Gastroesophageal sphincter (tissue), 4 donors: Measurements from ENCODE around the gene DTX1. TPM values are rescaled to one million over a fixed set of nuclear protein-coding genes. Genes with fewer than 3 reads are reported as not detected.

Experiments
- ATAC-seq: fragments of 150-250 bp; one replicate; pipeline ENCODE4 v1.9.1; 2016; ENCODE audit warnings: mild to moderate bottlenecking, moderate library complexity
- H3K27ac ChIP-seq, 4 donors: fragments of 200-600 bp; sonication (generic) in 3 of 4; 1 replicate in 3 of 4; 2 replicates in 1 of 4; pipeline ENCODE4 v1.5.1; 2016 to 2019
- H3K27me3 ChIP-seq: fragments of 200-600 bp; sonication (generic); one replicate; pipeline ENCODE4 v1.5.1; 2019
- H3K36me3 ChIP-seq, 2 donors: fragments of 200-600 bp; sonication (generic); one replicate each; pipeline ENCODE4 v1.5.1; 2019; ENCODE audit warnings: control low read depth in 1 of 2
- H3K4me1 ChIP-seq, 3 donors: fragments of 200-600 bp; sonication (generic); 1 replicate in 2 of 3; 2 replicates in 1 of 3; pipeline ENCODE4 v1.5.1; 2016 to 2019; ENCODE audit warnings: control low read depth in 2 of 3
- H3K4me3 ChIP-seq, 2 donors: fragments of 200-600 bp; sonication (generic); one replicate each; pipeline ENCODE4 v1.5.1; 2019; ENCODE audit warnings: mild to moderate bottlenecking in 1 of 2, moderate library complexity in 1 of 2
- H3K9me3 ChIP-seq, 3 donors: fragments of 200-600 bp; sonication (generic); one replicate each; pipeline ENCODE4 v1.5.1; 2017 to 2019; ENCODE audit warnings: control low read depth in 2 of 3
- EP300 ChIP-seq: sonication (generic); formaldehyde crosslinking; IDR thresholded peaks from one replicate; pipeline ENCODE4 v1.6.1; 2017; ENCODE audit warnings: antibody characterized with exemption, mild to moderate bottlenecking
- POLR2A ChIP-seq, 2 donors: fragments of 450-650 bp; IDR thresholded peaks; one replicate each; pipeline ENCODE4 v1.6.1; 2017; ENCODE audit warnings: antibody characterized with exemption in 2 of 2, mild to moderate bottlenecking in 2 of 2, moderate library complexity in 1 of 2
- POLR2AphosphoS5 ChIP-seq: sonication (generic); formaldehyde crosslinking; IDR thresholded peaks from one replicate; pipeline ENCODE4 v1.6.1; 2017; ENCODE audit warnings: antibody characterized with exemption
- WGBS, 2 donors: methylation state at CpG; one replicate each; pipeline ENCODE4 v1.1.5; 2018; ENCODE audit warnings: low coverage in 1 of 2; 5-methylcytosine and 5-hydroxymethylcytosine counted together
- total RNA-seq, 4 donors: library from RNA; depleted of rRNA; stranded (reverse); fragments of >200 nt; gene quantifications; one replicate each; pipeline ENCODE4 v1.1.0, GENCODE V29; 2016
- TF ChIP-seq, protein P1 (sequence below), 4 experiments: fragments of 200-600 bp in 2 of 4; fragments of 450-650 bp in 2 of 4; sonication (generic) in 1 of 4; IDR thresholded peaks; one replicate each; pipeline ENCODE4 v1.5.1; 2017 to 2019; ENCODE audit warnings: antibody characterized with exemption in 4 of 4, mild to moderate bottlenecking in 2 of 4, moderate library complexity in 2 of 4

Gene DTX1
- total RNA-seq, 4 donors from 2014 or later, result 2.3 to 9.5 (median 5.3) TPM

DNA sequence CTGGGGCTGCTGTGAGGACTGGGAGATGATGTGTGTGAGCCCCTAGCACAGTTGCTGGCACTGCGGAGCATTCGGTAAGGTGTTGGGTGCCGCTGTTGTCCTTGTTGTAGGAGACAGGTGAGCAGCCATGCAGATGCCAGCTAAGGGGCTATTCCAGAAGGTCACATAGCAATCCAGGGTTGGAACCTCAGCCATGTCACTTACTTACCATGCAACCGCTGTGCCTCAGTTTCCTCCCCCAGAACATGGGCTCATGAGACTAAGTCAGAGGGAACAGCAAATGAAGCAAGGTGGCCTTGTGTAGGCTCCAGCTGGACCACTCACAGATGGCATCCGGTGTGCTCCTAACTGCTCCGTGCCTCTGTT is 13.2 kb downstream of the DTX1 start:
- Histone ChIP-seq H3K36me3 (no peaks in the 10 kb centered on the region), H3K4me1 (peaks cover 0 to 7% (median 0%) of the 10 kb centered on the region in 3 donors), H3K9me3 (no peaks in the 10 kb centered on the region), H3K27ac (no peak overlapping the region), H3K4me3 (no peak overlapping the region), H3K27me3 (peaks cover 23% of the 10 kb centered on the region)
- WGBS, 2 donors, result 100% methylated on average over 3 of the region's 6 CpGs; no CpG with 5 or more reads in 1 of the 2 donors
- TF ChIP-seq EP300 (no peak), POLR2AphosphoS5 (no peak), POLR2A (IDR thresholded peaks at IDR 0.05) (no peak)
- TF ChIP-seq, protein P1, sequence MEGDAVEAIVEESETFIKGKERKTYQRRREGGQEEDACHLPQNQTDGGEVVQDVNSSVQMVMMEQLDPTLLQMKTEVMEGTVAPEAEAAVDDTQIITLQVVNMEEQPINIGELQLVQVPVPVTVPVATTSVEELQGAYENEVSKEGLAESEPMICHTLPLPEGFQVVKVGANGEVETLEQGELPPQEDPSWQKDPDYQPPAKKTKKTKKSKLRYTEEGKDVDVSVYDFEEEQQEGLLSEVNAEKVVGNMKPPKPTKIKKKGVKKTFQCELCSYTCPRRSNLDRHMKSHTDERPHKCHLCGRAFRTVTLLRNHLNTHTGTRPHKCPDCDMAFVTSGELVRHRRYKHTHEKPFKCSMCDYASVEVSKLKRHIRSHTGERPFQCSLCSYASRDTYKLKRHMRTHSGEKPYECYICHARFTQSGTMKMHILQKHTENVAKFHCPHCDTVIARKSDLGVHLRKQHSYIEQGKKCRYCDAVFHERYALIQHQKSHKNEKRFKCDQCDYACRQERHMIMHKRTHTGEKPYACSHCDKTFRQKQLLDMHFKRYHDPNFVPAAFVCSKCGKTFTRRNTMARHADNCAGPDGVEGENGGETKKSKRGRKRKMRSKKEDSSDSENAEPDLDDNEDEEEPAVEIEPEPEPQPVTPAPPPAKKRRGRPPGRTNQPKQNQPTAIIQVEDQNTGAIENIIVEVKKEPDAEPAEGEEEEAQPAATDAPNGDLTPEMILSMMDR (IDR thresholded peaks at IDR 0.05), result no peak
- no peak for ATAC-seq

DNA sequence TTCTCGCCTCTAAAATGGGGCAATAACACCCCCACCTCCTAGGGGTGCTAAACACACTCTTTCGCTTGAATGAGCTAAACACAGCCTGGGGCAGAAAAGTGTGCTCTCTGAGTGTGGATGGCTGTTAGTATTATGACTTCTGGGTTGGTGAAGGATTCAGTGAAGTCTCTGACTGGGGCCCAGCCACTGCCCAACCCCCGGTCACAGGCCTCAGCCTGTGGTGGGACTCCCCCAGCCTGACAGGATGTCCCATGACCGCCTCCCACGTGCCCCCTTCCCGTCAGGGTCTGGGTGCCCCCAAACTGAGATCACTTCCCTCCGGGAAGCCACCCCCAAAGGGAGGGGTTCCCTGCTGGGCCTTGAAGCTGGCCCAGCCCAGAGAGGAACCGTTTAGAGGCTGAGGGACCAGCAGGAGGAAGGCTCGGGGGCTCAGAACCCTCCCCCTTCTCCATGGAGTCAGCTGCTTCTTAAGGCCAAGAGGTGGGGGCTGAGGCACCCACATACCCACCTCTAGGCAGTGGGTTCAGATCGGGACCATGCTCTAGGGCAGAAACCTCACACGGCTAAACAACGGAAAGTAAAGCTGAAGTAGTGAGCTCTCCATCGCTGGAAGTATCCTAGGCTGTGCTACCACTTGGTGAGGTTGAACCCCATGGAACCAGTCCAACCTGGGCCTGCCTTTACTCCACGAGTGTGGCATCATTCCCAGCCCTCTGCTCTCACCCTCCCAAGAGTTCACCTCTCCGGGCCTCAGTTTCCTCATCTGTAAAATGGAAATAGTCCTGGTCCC is 13.8 kb downstream of the DTX1 start:
- Histone ChIP-seq H3K27ac (peak overlapping the region in 2 of 4 donors; percentile 8 to 37), H3K9me3 (no peaks in the 10 kb centered on the region), H3K36me3 (no peaks in the 10 kb centered on the region), H3K4me1 (peaks cover 0 to 7% (median 0%) of the 10 kb centered on the region in 3 donors), H3K27me3 (peaks cover 23% of the 10 kb centered on the region), H3K4me3 (no peak overlapping the region)
- WGBS, 2 donors, result 47 to 50% methylated on average over 2 to 3 of the region's 15 CpGs
- ATAC-seq, result no peak
- TF ChIP-seq POLR2AphosphoS5, result no peak

DNA sequence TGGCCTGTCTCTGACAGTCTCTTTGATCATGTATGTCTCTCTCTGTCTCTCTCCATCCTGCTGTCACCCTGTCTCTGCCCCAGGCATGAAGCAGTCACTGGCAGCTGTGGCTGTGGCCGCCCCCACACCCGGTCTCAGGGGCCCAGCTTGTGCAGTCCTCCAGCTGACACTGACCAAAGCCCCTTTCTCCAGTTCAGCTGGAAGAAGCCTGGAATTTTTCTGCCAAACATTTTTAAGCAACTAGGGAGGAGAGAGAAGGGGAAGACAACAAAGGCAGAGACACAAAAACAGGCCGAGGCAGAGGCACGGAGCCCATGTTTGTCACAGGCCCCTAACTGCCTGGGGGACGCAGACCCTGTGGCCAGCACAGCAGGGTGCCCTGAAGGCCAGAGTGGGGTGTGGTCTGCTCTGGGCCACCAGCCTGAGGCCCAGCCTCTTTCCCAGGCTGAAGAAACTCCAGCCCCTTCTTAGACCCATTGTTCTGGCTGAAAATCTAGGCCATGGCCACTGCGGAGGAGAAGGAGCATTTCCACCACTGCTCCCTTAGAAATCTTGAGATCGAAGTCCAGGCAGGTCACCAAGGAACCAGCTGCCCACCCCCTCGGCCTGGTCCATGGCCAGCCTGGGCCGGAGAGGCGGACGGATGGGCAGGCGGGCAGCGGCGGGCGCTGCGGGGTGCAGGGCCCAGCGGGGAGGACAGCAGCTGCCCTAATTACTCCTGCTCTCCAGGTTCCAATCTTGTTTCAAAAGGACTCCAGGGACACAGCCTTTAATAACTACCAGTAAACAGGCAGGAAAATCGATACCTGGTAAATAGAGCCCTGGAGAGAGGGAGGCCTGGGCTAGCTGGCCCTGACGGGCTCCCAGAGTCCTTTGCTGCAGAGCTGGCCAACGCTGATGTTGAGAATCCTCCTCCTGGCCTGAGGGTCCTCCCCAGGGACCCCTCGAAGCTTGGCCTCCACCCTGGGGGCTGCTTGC is 14.9 kb downstream of the DTX1 start:
- ATAC-seq, result peak; percentile 13
- peak overlapping the region in 3 of 4 donors; percentile 20 to 67 (median 57) for H3K27ac ChIP-seq
- TF ChIP-seq, protein P1 (IDR thresholded peaks at IDR 0.05), result no peak
- no peak for TF ChIP-seq POLR2AphosphoS5
- no peak for TF ChIP-seq EP300
- peaks cover 24% of the 10 kb centered on the region for H3K27me3 ChIP-seq
- H3K4me1 ChIP-seq, result peaks cover 0 to 7% (median 0%) of the 10 kb centered on the region in 3 donors
- no peaks in the 10 kb centered on the region for H3K9me3 ChIP-seq
- WGBS, 2 donors, result 38 to 46% methylated on average over 4 to 6 of the region's 21 CpGs
- H3K4me3 ChIP-seq, result no peak overlapping the region
- no peaks in the 10 kb centered on the region for H3K36me3 ChIP-seq

DNA sequence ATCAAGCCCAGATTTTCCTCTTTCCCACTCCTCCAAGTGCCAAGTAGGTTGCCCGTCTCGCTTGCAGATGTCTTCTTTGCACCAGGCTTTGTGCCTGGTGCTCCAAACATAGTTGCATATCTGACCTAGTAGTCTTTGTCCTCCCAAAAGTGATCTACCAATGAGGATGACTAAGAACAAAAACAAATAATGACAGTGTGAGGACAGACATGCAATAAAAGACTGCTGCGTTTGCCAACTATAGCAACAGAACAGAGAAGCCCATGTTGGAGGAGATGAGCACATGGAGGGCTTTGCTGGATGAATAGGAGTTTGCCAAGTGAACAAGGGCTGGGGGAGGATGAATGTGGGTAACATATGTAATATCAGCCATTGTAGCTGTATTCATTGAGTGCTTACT is 15.6 kb downstream of the DTX1 start:
- no peaks in the 10 kb centered on the region for H3K36me3 ChIP-seq
- peak overlapping the region in 3 of 4 donors; percentile 20 to 67 (median 57) for H3K27ac ChIP-seq
- H3K4me3 ChIP-seq, result no peak overlapping the region
- TF ChIP-seq, protein P1 (IDR thresholded peaks at IDR 0.05), result no peak
- TF ChIP-seq POLR2A (IDR thresholded peaks at IDR 0.05), result no peak
- WGBS, 2 donors, result 57 to 75% methylated on average over 3 of the region's 3 CpGs
- ATAC-seq, result peak; percentile 42
- H3K9me3 ChIP-seq, result no peaks in the 10 kb centered on the region
- H3K4me1 ChIP-seq, result peaks cover 0 to 7% (median 0%) of the 10 kb centered on the region in 3 donors
- H3K27me3 ChIP-seq, result peaks cover 24% of the 10 kb centered on the region

DNA sequence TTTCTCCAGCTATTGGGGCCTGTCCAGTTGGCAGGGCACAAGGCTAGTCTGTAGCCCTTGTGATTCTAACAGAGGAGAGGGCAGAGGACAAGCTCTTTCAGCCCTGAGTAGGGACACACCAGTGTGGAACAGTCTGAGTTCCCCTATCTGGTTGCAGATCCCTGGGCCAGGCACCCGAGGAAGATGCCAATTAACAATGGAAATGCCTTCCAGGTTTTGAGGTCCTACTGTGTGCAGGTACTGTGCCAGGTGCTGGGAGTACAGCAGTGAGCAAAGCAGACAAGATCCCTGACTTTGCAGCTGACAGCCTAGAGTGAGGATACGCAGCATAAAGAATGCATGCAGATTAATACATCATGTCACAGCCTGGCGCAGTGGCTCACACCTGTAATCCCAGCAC is 17.1 kb downstream of the DTX1 start:
- Histone ChIP-seq H3K4me3 (no peak overlapping the region), H3K27me3 (peaks cover 37% of the 10 kb centered on the region), H3K27ac (no peak overlapping the region), H3K4me1 (peaks cover 0 to 7% (median 0%) of the 10 kb centered on the region in 3 donors), H3K9me3 (no peaks in the 10 kb centered on the region), H3K36me3 (no peaks in the 10 kb centered on the region)
- WGBS, 2 donors, result no CpG with 5 or more reads among the region's 3 CpGs
- ATAC-seq, result no peak
- TF ChIP-seq POLR2A (IDR thresholded peaks at IDR 0.05), result no peak
- TF ChIP-seq, protein P1 (IDR thresholded peaks at IDR 0.05), result no peak
- TF ChIP-seq EP300, result no peak
- no peak for TF ChIP-seq POLR2AphosphoS5
